ENCODE measurements around the gene IL11. TPM values are rescaled to one million over a fixed set of nuclear protein-coding genes. Genes with fewer than 3 reads are reported as not detected.

Gene IL11
- total and polyA plus RNA-seq, 2 of the 13 experiments (the other 11 are each of a cell fraction or from before 2014, with no cell fraction given): 2.5 to 2.9 TPM

DNA sequence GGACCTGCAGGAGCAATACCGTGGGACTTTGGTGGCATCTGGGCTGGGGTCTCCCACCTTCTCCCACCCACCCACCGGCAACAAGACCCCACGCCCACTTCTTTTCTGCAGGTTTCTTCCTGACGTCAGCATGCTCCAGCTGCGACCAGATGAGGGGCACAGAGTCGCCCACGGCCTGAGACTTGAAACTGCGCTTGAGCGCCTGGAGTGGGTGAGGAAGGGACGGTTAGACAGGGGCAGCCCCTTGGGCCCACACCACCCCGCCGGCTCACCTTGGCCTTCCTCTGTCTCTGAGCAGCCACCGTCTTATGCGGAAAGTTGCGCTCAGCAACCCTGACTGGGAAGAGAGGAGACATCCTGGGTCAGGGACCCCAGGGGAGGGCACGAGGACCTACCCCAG, 9.4 kb downstream of the IL11 start:
- Histone ChIP-seq H3K79me2 (ENCODE audit: insufficient read depth, low read length) (no peaks in the 10 kb centered on the region), H3K4me2 (ENCODE audit: low read depth, low read length) (no peak overlapping the region), H3K9me3 (ENCODE audit: low read length) (no peaks in the 10 kb centered on the region), H4K20me1 (ENCODE audit: insufficient read depth, low read length) (no peaks in the 10 kb centered on the region), H2AFZ (ENCODE audit: low read length) (no peak overlapping the region), H3K4me3 (replicated peaks in 1 of 3; ENCODE audit: insufficient read depth in 1 of 3, low read depth in 2 of 3, low read length in 3 of 3) (no peak overlapping the region), H3K36me3 (replicated peaks in 1 of 2; ENCODE audit: control insufficient read depth in 1 of 2, insufficient read depth in 2 of 2, low read length in 2 of 2) (no peaks in the 10 kb centered on the region), H3K27ac (ENCODE audit: extremely low read length, insufficient read depth, low read length) (no peak overlapping the region), H3K9ac (ENCODE audit: insufficient read depth, low read depth, low read length) (no peak overlapping the region), H3K27me3 (ENCODE audit: control insufficient read depth in 1 of 2, insufficient read depth in 2 of 2, low read length in 2 of 2) (peaks cover 5 to 36% of the 10 kb centered on the region in 2 experiments), H3K4me1 (ENCODE audit: insufficient read depth, low read length) (peaks cover 14% of the 10 kb centered on the region)
- ATAC-seq (no peak), DNase-seq (ENCODE audit: low spot score) (no peak), FAIRE-seq (no peak)
- POLR2A ChIA-PET: no interaction called here
- intact Hi-C loops (cut with micrococcal nuclease; ENCODE audit: unreplicated experiment) (no loop called here), in situ Hi-C loops (cut with HindIII; ENCODE audit: extremely low pct_ligation_motif_present, low pct_unique_long_range_greater_than_20kb) (no loop called here)
- 76% methylated on average over 13 of the region's 16 CpGs for WGBS (ENCODE audit: low lambda C conversion rate)
- CTCF ChIA-PET (ENCODE audit: low intra/inter-chr PET ratio, low total read pairs): no interaction called here
- no TSS peak for BruUV-seq (replicated peaks)
- TF ChIP-seq, protein P1, sequence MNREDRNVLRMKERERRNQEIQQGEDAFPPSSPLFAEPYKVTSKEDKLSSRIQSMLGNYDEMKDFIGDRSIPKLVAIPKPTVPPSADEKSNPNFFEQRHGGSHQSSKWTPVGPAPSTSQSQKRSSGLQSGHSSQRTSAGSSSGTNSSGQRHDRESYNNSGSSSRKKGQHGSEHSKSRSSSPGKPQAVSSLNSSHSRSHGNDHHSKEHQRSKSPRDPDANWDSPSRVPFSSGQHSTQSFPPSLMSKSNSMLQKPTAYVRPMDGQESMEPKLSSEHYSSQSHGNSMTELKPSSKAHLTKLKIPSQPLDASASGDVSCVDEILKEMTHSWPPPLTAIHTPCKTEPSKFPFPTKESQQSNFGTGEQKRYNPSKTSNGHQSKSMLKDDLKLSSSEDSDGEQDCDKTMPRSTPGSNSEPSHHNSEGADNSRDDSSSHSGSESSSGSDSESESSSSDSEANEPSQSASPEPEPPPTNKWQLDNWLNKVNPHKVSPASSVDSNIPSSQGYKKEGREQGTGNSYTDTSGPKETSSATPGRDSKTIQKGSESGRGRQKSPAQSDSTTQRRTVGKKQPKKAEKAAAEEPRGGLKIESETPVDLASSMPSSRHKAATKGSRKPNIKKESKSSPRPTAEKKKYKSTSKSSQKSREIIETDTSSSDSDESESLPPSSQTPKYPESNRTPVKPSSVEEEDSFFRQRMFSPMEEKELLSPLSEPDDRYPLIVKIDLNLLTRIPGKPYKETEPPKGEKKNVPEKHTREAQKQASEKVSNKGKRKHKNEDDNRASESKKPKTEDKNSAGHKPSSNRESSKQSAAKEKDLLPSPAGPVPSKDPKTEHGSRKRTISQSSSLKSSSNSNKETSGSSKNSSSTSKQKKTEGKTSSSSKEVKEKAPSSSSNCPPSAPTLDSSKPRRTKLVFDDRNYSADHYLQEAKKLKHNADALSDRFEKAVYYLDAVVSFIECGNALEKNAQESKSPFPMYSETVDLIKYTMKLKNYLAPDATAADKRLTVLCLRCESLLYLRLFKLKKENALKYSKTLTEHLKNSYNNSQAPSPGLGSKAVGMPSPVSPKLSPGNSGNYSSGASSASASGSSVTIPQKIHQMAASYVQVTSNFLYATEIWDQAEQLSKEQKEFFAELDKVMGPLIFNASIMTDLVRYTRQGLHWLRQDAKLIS (CRISPR knock-in tag; IDR thresholded peaks at IDR 0.05): no peak
- TF ChIP-seq, protein P2, sequence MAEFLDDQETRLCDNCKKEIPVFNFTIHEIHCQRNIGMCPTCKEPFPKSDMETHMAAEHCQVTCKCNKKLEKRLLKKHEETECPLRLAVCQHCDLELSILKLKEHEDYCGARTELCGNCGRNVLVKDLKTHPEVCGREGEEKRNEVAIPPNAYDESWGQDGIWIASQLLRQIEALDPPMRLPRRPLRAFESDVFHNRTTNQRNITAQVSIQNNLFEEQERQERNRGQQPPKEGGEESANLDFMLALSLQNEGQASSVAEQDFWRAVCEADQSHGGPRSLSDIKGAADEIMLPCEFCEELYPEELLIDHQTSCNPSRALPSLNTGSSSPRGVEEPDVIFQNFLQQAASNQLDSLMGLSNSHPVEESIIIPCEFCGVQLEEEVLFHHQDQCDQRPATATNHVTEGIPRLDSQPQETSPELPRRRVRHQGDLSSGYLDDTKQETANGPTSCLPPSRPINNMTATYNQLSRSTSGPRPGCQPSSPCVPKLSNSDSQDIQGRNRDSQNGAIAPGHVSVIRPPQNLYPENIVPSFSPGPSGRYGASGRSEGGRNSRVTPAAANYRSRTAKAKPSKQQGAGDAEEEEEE (CRISPR knock-in tag; IDR thresholded peaks at IDR 0.05; ENCODE audit: borderline replicate concordance): no peak
- TF ChIP-seq, protein P3, sequence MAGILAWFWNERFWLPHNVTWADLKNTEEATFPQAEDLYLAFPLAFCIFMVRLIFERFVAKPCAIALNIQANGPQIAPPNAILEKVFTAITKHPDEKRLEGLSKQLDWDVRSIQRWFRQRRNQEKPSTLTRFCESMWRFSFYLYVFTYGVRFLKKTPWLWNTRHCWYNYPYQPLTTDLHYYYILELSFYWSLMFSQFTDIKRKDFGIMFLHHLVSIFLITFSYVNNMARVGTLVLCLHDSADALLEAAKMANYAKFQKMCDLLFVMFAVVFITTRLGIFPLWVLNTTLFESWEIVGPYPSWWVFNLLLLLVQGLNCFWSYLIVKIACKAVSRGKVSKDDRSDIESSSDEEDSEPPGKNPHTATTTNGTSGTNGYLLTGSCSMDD (CRISPR knock-in tag; IDR thresholded peaks at IDR 0.05): no peak
- TF ChIP-seq MEF2D (CRISPR knock-in tag; IDR thresholded peaks at IDR 0.05) (no peak), ZNF577 (CRISPR knock-in tag; IDR thresholded peaks at IDR 0.05; ENCODE audit: borderline replicate concordance, low read depth) (no peak), REXO4 (CRISPR knock-in tag; IDR thresholded peaks at IDR 0.05; ENCODE audit: borderline replicate concordance) (no peak), ZNF274 (CRISPR knock-in tag; IDR thresholded peaks at IDR 0.05) (no peak)
- TF ChIP-seq, protein P4, sequence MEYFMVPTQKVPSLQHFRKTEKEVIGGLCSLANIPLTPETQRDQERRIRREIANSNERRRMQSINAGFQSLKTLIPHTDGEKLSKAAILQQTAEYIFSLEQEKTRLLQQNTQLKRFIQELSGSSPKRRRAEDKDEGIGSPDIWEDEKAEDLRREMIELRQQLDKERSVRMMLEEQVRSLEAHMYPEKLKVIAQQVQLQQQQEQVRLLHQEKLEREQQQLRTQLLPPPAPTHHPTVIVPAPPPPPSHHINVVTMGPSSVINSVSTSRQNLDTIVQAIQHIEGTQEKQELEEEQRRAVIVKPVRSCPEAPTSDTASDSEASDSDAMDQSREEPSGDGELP (IDR thresholded peaks at IDR 0.05; ENCODE audit: borderline replicate concordance, low read depth): no peak
- TF ChIP-seq, protein P5, sequence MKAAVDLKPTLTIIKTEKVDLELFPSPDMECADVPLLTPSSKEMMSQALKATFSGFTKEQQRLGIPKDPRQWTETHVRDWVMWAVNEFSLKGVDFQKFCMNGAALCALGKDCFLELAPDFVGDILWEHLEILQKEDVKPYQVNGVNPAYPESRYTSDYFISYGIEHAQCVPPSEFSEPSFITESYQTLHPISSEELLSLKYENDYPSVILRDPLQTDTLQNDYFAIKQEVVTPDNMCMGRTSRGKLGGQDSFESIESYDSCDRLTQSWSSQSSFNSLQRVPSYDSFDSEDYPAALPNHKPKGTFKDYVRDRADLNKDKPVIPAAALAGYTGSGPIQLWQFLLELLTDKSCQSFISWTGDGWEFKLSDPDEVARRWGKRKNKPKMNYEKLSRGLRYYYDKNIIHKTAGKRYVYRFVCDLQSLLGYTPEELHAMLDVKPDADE (CRISPR knock-in tag; IDR thresholded peaks at IDR 0.05): no peak
- TF ChIP-seq, protein P6, sequence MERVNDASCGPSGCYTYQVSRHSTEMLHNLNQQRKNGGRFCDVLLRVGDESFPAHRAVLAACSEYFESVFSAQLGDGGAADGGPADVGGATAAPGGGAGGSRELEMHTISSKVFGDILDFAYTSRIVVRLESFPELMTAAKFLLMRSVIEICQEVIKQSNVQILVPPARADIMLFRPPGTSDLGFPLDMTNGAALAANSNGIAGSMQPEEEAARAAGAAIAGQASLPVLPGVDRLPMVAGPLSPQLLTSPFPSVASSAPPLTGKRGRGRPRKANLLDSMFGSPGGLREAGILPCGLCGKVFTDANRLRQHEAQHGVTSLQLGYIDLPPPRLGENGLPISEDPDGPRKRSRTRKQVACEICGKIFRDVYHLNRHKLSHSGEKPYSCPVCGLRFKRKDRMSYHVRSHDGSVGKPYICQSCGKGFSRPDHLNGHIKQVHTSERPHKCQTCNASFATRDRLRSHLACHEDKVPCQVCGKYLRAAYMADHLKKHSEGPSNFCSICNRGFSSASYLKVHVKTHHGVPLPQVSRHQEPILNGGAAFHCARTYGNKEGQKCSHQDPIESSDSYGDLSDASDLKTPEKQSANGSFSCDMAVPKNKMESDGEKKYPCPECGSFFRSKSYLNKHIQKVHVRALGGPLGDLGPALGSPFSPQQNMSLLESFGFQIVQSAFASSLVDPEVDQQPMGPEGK (CRISPR knock-in tag; IDR thresholded peaks at IDR 0.05): no peak
- TF ChIP-seq, protein P7, sequence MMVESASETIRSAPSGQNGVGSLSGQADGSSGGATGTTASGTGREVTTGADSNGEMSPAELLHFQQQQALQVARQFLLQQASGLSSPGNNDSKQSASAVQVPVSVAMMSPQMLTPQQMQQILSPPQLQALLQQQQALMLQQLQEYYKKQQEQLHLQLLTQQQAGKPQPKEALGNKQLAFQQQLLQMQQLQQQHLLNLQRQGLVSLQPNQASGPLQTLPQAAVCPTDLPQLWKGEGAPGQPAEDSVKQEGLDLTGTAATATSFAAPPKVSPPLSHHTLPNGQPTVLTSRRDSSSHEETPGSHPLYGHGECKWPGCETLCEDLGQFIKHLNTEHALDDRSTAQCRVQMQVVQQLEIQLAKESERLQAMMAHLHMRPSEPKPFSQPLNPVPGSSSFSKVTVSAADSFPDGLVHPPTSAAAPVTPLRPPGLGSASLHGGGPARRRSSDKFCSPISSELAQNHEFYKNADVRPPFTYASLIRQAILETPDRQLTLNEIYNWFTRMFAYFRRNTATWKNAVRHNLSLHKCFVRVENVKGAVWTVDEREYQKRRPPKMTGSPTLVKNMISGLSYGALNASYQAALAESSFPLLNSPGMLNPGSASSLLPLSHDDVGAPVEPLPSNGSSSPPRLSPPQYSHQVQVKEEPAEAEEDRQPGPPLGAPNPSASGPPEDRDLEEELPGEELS (CRISPR knock-in tag; IDR thresholded peaks at IDR 0.05): no peak
